ENCODE measurements around the gene IL5.
A peak's percentile ranks its signal among the peaks of the same experiment; 100 is the strongest.
"Not testable (repeated sequence)": the region's sequence is repeated elsewhere in the genome, so short reads cannot be mapped to it uniquely, and the experiment has no call there.

The IL5 gene

DNA sequence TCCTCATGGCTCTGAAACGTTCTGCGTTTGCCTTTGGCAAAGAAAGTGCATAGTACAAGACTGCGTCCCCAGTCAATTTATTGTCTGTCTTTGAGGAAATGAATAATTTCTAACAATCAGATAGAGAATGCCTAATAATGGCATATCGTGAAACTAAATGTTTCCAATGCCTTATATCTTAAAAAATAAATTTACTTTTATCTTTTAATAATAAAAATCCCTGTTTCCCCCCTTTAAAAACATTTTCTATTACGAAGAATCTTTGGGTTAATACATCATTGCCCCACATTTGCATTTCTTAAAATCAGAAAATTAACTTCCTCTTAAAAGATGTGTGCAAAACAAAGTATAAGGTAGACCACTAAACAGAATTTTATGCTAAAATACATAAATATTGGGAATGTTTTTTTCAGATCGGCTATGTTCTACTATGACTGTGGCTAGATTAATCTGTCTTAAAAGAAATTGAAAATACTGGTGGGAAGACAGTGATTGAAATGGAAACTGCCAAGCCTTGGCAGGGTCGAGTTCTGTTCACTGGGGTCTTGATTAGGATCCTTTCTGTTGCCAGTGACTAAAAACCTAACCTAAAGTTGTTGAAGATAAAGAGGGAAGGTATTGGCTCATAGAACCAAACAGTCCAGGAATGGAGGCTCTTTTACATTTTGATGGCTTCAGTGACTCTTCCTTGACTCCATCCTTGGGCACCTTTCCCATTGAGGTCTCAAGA, at the start of gene IL5:
TSS of gene IL5 (minus strand) at position 51 of the 730 bp plus-strand sequence. CDS start at position 7, 44 bp downstream.
- DNase-seq, result no peak

DNA sequence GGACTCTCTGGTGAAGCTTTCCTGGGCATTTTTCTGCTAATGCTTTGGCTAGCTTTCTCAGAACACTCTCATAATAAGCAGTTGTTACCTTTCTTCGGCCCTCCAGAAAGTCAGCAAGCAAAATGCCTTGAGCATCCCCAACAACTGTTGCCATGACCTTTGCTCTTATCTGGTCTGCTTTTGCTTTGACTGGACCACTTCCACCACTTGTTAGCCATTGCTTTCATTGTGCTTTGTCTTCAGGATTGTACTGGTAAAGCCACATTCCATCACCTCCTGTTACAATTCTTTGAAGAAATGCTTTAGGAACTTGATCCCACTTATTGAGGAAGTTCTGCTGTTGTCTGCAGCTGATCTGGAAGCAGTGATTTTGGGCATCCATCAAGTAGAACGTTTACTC, 49.2 kb upstream of the IL5 start:
- DNase-seq, result no peak

- no peak for DNase-seq
Observed at GRCh38 chr5:132591145-132591544, 47.8 kb upstream of the IL5 start.

DNA sequence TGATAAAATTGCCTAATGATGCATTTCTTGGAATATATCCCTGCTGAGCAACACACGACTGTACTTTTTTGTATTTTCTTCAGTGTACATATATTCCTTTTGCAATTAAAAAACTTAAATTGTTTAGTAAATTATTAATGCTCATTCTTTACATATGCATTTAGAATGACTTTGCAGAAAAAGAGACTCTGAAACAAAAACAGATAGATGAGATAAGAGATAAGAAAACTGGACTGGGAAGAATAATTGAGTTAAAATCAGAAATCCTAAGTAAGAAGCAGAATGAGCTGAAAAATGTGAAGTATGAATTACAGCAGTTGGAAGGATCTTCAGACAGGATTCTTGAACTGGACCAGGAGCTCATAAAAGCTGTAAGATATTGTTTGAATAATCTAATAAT, 46.1 kb upstream of the IL5 start:
- no peak for DNase-seq

- DNase-seq, result no peak
Observed at GRCh38 chr5:132586063-132586462, 42.7 kb upstream of the IL5 start.

DNA sequence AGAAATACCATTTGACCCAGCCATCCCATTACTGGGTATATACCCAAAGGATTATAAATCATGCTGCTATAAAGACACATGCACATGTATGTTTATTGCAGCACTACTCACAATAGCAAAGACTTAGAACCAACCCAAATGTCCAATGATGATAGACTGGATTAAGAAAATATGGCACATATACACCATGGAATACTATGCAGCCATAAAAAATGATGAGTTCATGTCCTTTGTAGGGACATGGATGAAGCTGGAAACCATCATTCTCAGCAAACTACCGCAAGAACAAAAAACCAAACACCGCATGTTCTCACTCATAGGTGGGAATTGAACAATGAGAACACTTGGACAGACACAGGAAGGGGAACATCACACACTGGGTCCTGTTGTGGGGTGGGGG, 41.2 kb upstream of the IL5 start:
- DNase-seq, result not testable (repeated sequence)

DNA sequence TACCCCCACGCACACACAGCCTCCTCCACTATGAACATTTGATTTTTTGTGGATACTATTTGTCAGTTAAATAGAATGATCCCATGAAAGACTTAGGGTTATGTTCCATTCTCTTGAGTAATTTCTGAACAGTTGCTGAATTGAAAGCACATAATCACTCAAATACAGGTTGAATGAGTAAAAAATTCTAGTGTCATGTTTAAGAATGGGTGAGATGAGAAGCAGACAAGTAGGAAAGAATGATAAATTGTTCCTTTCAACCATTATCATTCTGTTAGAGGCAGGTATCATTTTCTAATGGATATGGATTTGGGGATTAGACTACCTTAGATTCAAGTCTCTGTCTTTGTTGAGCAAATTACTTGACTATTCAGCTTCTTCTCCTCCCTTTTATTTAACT, 32.8 kb upstream of the IL5 start:
- DNase-seq, result no peak

DNA sequence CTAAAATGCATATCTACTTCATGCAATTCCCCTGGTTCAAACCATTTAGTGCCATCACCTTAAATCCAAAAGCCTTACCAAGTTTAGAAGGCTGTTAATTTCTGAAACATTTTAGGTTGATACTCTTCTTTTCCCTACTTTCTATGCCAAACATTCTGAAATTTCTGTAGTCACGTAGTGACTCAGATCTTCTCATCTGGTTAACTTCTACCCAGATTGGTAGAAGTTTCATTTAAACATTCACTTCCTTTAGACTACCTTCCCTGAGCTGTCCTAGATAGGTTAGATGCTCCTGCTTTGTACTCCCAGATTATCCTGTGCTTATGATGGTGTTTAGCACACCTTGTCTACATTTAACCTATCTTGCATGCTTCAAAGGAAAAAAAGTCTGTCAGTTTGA, 23.3 kb upstream of the IL5 start:
- DNase-seq, result no peak

DNA sequence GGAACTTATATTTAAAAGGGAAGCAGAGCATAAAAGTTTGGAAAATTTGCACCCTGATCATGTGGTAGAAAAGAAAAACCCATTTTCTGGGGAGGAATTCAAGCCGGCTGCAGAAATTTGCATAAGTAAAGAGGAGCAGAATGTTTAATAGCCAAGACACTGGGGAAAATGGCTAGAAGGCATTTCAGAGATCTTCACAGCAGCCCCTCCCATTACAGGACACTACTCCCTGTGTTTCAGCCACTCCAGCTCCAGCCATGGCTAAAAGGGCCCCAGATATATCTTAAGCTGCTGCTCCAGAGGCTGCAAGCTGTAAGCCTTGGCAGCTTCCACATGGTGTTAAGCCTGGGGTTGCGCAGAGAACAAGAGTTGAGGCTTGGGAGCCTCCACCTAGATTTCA, 21.2 kb upstream of the IL5 start:
- not testable (repeated sequence) for DNase-seq

- peak; percentile 23 for DNase-seq
Observed at GRCh38 chr5:132561601-132562000, 18.3 kb upstream of the IL5 start.

- DNase-seq, result no peak
Observed at GRCh38 chr5:132559383-132560060, 16.2 kb upstream of the IL5 start.

- DNase-seq, result peak; percentile 59
Observed at GRCh38 chr5:132557478-132558172, 14.3 kb upstream of the IL5 start.

DNA sequence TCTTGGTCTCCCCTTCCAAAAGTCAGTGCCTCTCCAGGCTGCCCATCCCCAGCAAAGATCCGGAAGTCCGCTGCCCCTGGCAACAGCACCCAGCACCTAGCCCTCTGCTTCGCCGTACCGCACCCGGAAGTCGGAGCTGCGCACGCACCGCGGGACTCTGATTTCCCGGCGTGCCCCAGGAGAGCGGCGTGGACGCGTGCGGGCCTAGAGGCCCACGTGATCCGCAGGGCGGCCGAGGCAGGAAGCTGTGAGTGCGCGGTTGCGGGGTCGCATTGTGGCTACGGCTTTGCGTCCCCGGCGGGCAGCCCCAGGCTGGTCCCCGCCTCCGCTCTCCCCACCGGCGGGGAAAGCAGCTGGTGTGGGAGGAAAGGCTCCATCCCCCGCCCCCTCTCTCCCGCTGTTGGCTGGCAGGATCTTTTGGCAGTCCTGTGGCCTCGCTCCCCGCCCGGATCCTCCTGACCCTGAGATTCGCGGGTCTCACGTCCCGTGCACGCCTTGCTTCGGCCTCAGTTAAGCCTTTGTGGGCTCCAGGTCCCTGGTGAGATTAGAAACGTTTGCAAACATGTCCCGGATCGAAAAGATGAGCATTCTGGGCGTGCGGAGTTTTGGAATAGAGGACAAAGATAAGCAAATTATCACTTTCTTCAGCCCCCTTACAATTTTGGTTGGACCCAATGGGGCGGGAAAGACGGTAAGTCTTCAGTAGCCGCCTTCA, 13.6 kb upstream of the IL5 start, which contains the start of gene RAD50:
TSS of gene RAD50 (plus strand) at position 215 of the 715 bp plus-strand sequence. CDS start at position 563, 348 bp downstream.
- peak; percentile 97 for DNase-seq

DNA sequence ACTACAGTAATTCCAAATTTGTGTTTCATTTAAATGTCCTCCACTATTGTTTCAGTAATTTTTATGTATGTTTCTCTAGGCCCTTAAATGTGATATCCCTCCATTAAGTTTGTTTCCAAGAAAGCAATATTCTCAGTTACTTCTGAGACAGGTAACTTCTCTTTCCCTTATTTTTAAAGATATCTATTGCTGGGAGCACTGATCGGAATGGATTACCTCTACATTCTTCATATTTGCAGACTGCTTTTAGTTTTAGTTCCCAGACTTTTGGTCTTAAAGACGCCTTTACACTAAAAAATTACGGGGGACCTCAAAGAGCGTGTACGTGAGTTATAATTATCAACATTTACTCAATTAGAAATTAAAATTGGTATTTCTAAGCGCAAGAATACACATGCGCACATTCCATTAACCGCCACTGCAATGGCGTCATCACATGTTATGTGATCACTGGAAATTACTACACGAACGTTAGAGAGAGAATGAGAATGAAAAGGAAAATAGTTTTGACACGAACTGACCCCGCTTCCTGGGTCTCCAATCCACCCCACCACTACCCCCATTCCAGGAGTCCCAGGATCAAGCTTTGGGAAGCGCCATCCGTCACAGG, 12.9 kb upstream of the IL5 start:
- DNase-seq, result no peak

DNA sequence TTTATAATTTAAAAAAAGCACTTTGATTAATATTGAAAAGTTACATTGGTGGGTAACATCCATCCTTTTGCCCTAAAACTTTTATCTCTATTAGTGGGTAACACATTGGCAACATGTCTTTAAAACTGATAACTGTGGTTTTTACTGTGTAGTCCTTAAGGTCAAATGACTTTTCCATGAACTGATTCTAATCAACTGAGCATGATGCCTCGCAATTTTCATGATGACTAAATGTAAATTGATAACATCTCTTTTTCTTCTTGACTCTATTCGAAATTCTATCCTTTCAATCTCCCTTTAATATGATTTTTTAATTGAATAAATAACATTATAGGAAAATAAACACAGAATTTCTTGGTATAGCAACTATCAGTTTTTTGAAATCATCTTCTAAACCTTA, 6.3 kb upstream of the IL5 start:
- DNase-seq, result no peak

DNA sequence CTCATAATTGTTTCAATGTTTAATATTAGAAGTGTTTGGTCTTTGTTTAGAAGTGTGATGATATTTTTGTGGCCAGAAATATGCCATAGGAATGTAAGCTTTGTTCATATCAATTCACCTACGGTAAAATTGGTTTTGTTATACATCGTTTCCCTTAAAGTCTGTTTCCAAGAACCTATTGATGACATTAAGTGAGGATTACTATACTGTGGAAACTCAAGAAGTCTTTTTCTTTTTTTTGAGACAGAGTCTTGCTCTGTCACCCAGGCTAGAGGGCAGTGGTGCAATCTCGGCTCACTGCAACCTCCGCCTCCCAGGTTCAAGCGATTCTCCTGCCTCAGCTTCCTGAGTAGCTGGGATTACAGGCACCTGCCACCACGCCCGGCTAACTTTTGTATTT, 5.5 kb upstream of the IL5 start:
- not testable (repeated sequence) for DNase-seq

- DNase-seq, result no peak
Observed at GRCh38 chr5:132547269-132547668, 3.9 kb upstream of the IL5 start.

GRCh38 chr5:132546108-132546507, 2.8 kb upstream of the IL5 start:
- peak; percentile 79 for DNase-seq

- DNase-seq, result no peak
Observed at GRCh38 chr5:132540764-132541163, 2.6 kb downstream of the IL5 start.

DNA sequence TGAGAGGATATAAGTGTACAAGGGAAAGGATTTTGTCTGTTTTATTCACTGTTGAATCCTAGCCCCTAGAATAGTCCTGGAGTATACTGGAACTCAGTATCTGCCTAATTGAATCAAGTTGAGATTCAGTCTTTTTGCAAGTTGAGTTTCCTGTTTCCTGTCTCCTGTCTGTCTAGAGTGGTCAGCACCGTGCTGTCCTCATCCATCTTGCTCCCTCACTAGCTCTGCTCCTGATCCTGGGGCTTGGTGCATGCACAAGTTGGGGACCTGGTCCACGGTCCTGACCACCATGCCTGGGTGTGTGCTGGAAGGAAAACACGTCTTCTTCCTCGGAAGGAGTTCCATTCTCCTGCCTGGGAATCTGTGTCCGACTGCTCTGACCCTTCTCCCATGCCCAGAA, 3.2 kb downstream of the IL5 start:
- no peak for DNase-seq

- no peak for DNase-seq
Observed at GRCh38 chr5:132539716-132540115, 3.6 kb downstream of the IL5 start.

DNA sequence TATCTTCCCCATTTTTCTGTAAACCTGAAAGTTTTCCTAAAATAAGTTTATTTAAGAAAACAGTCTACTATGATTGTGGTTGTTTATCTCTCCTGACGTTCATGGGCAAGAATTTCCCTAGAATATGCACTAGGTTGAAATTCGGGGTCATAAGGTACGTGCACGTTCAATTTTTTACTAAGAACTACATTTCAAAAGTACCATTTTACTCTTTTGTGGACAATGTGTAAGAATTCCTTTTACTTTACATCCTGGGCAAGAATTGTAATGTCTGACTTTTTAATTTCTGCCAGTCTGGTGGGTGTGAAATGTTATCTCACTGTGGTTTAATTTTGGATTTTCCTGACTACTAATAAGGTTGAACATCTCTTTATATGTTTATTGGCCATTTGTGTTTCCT, 12.4 kb downstream of the IL5 start:
- DNase-seq, result no peak
